K562 (cell line): Measurements from ENCODE around the gene RHOF. TPM values are rescaled to one million over a fixed set of nuclear protein-coding genes. Genes with fewer than 3 reads are reported as not detected.

Experiments
- CSDE1 ChIP-seq, 2 experiments: fragments of 450-650 bp; IDR thresholded peaks; 2 replicates each; pipeline ENCODE4 v1.6.1; 2016; ENCODE audit warnings: mild to moderate bottlenecking in 1 of 2
- ETV6 ChIP-seq, 3 experiments: fragments of 150-350 bp in 1 of 3; sonication (generic) in 1 of 3; formaldehyde crosslinking in 1 of 3; IDR thresholded peaks; 2 replicates each; pipeline versions ENCODE4 v1.6.1 to v1.8.0; 2014 to 2022; ENCODE audit warnings: borderline replicate concordance in 2 of 3, low read depth in 2 of 3, antibody characterized with exemption in 1 of 3, low read length in 1 of 3, mild to moderate bottlenecking in 1 of 3, missing genetic modification reagents in 1 of 3
- GABPA ChIP-seq: fragments of 200-800 bp; sonication (Bioruptor generic); conservative IDR thresholded peaks from 2 replicates; pipeline ENCODE4 v1.6.1; 2016; ENCODE audit warnings: low read depth, missing genetic modification characterization, missing compliant biosample characterization
- GABPB1 ChIP-seq: sonication (generic); formaldehyde crosslinking; IDR thresholded peaks from 2 replicates; pipeline ENCODE4 v1.8.0; 2022; ENCODE audit warnings: mild to moderate bottlenecking, missing genetic modification reagents
- MECOM ChIP-seq: fragments of 250-450 bp; sonication (Bioruptor Pico); IDR thresholded peaks from 2 replicates; pipeline ENCODE4 v1.8.0; 2022; ENCODE audit warnings: inconsistent platforms
- MEF2A ChIP-seq: IDR thresholded peaks from 2 replicates; pipeline ENCODE4 v1.6.1; 2011; ENCODE audit warnings: low read depth, mild to moderate bottlenecking, low read length, moderate library complexity; ENCODE audit not compliant: control insufficient read depth
- MTA1 ChIP-seq: fragments of 450-650 bp; IDR thresholded peaks from 2 replicates; pipeline ENCODE4 v1.6.1; 2017; ENCODE audit warnings: borderline replicate concordance
- NBN ChIP-seq: fragments of 450-650 bp; IDR thresholded peaks from 2 replicates; pipeline ENCODE4 v1.6.1; 2016; ENCODE audit warnings: low read depth, mild to moderate bottlenecking
- NFRKB ChIP-seq: fragments of 450-650 bp; IDR thresholded peaks from 2 replicates; pipeline ENCODE4 v1.6.1; 2016; ENCODE audit warnings: low read depth
- PCBP1 ChIP-seq: fragments of 200-400 bp; formaldehyde crosslinking; IDR thresholded peaks from 2 replicates; pipeline ENCODE4 v1.6.1; 2018; ENCODE audit warnings: mild to moderate bottlenecking, low read depth, low read length; ENCODE audit not compliant: poor library complexity, severe bottlenecking
- RBM17 ChIP-seq: fragments of 200-400 bp; formaldehyde crosslinking; IDR thresholded peaks from 2 replicates; pipeline ENCODE4 v1.6.1; 2017; ENCODE audit warnings: low read depth, mild to moderate bottlenecking, low read length, borderline replicate concordance
- RFX7 ChIP-seq: fragments of 250-450 bp; sonication (Bioruptor Pico); IDR thresholded peaks from 2 replicates; pipeline ENCODE4 v1.5.1; 2021; ENCODE audit warnings: mild to moderate bottlenecking
- RUNX1 ChIP-seq: sonication (generic); IDR thresholded peaks from 2 replicates; pipeline ENCODE4 v1.6.1; 2016; ENCODE audit warnings: antibody characterized with exemption, low read depth
- SAP30 ChIP-seq: fragments of 200-600 bp; sonication (generic); IDR thresholded peaks from 2 replicates; pipeline ENCODE4 v1.6.1; 2012; ENCODE audit warnings: borderline replicate concordance, low read depth, mild to moderate bottlenecking, moderate library complexity, low read length, control low read depth, inconsistent platforms; ENCODE audit not compliant: insufficient read depth, poor library complexity, severe bottlenecking
- SRSF1 ChIP-seq: fragments of 200-400 bp; formaldehyde crosslinking; IDR thresholded peaks from 2 replicates; pipeline ENCODE4 v1.6.1; 2017; ENCODE audit warnings: mild to moderate bottlenecking, low read depth, low read length, moderate library complexity
- SRSF9 ChIP-seq: fragments of 200-400 bp; formaldehyde crosslinking; IDR thresholded peaks from 2 replicates; pipeline ENCODE4 v1.6.1; 2017; ENCODE audit warnings: low read depth, low read length, borderline replicate concordance
- TCF3 ChIP-seq: sonication (generic); formaldehyde crosslinking; IDR thresholded peaks from 2 replicates; pipeline ENCODE4 v1.4.0; 2020; ENCODE audit warnings: mild to moderate bottlenecking, missing genetic modification reagents
- TOE1 ChIP-seq, 2 experiments: fragments of 450-650 bp in 1 of 2; sonication (generic) in 1 of 2; formaldehyde crosslinking in 1 of 2; IDR thresholded peaks; 2 replicates each; pipeline versions ENCODE4 v1.7.1 to v1.8.0; 2016 to 2022; ENCODE audit warnings: borderline replicate concordance in 2 of 2, mild to moderate bottlenecking in 2 of 2, antibody characterized with exemption in 1 of 2, inconsistent platforms in 1 of 2, low read depth in 1 of 2, missing genetic modification reagents in 1 of 2, moderate library complexity in 1 of 2
- ZNF3 ChIP-seq: fragments of 250-450 bp; sonication (Bioruptor Pico); IDR thresholded peaks from 2 replicates; pipeline ENCODE4 v1.5.0; 2021; ENCODE audit warnings: mild to moderate bottlenecking, moderate library complexity
- polyA plus RNA-seq, 8 experiments: library from polyadenylated mRNA; depleted of rRNA in 4 of 8; stranded (reverse) in 5 of 8; unstranded in 3 of 8; fragments of >200 nt; fragmentation: Nextera tagmentation in 2 of 8; fragmentation: Illumina TruSeq in 1 of 8; extraction: Ambion mirVana in 2 of 8; extraction: Trizol in 1 of 8; gene quantifications; 2 replicates each; pipeline versions ENCODE4 v1.2.1 to v1.2.3, GENCODE V29; 2011 to 2014; ENCODE audit warnings: inconsistent platforms in 1 of 8, missing spikeins in 1 of 8
- total RNA-seq, 7 experiments: library from RNA; depleted of rRNA in 6 of 7; stranded (reverse); fragments of >200 nt in 6 of 7; fragmentation: Illumina TruSeq in 2 of 7; extraction: Trizol in 2 of 7; gene quantifications; 2 replicates each; pipeline versions ENCODE4 v1.2.1 to v1.2.3, GENCODE V29; 2011 to 2021; ENCODE audit warnings: low replicate concordance in 1 of 7
- TF ChIP-seq, protein P1 (sequence below): IDR thresholded peaks from 3 replicates; pipeline ENCODE4 v1.6.1; 2011; ENCODE audit warnings: borderline replicate concordance, mild to moderate bottlenecking; ENCODE audit not compliant: insufficient read length, insufficient read depth
- TF ChIP-seq, protein P2 (sequence below): sonication (generic); formaldehyde crosslinking; IDR thresholded peaks from 2 replicates; pipeline ENCODE4 v1.8.1; 2023; ENCODE audit warnings: missing genetic modification reagents, mild to moderate bottlenecking, borderline replicate concordance

RHOF gene
- total and polyA plus RNA-seq, 9 of the 15 experiments (the other 6 are each of a cell fraction or from before 2014, with no cell fraction given): 0.13 to 10.1 (median 4.0) TPM

DNA sequence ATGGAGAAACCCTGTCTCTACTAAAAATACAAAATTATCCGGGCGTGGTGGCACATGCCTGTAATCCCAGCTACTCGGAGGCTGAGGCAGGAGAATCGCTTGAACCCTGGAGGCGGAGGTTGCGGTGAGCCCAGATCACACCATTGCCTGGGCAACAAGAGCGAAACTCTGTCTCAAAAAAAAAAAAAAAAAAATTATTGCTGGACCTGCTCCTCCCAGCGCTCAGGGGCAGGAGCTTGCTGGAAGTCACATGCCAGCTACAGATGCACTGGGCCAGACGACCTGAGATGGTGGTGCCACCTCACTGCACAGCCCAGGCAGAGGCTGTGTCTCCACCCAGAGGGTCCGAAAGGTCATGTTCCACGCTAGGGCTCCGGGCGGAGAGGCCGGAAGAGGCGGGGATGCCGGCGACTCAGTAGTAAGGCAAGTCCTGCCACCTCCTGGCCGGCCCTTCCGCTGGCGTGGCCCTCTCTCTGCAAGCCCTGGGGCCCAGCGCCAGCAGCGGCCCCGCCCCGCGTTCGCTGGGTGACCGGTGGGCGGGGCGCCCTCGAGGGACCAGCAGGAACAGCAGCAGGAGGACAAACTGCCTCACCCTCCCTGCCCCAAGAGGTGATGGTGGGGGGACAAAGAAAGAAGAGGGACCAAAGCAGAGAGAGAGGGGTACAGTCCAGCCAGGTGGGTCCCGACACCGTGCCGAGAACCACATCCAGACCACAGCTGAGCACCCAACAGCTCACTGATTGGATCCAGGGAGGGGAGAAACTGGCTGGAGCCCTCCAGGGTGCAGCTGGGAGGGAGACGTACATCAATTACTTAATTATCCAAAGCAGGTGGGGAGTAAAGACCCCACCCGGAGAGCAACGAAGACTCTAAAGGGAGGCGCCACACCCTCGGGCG is 3.6 kb upstream of the RHOF start (continued):
- TF ChIP-seq GABPB1 (peak; percentile 91), SRSF9 (no peak), SAP30 (no peak), ETV6 (IDR thresholded peaks at IDR 0.05; ENCODE audit: borderline replicate concordance in 1 of 2, low read depth in 2 of 2, low read length in 1 of 2) (no peak), ETV6 (CRISPR knock-in tag; IDR thresholded peaks at IDR 0.05; ENCODE audit: borderline replicate concordance) (no peak), MTA1 (no peak), RBM17 (no peak), GABPA (no peak), MEF2A (no peak), MECOM (CRISPR knock-in tag) (no peak), RUNX1 (no peak), NBN (no peak; the same call in 1 of the 2 replicates), PCBP1 (no peak), RFX7 (CRISPR knock-in tag) (no peak), TCF3 (CRISPR knock-in tag) (peak; percentile 29), TOE1 (IDR thresholded peaks at IDR 0.05; ENCODE audit: borderline replicate concordance) (peak; percentile 68; the same call in 1 of the 2 replicates), TOE1 (CRISPR knock-in tag; IDR thresholded peaks at IDR 0.05; ENCODE audit: borderline replicate concordance, low read depth) (no peak), ZNF3 (CRISPR knock-in tag) (no peak), SRSF1 (no peak), CSDE1 (IDR thresholded peaks at IDR 0.05) (no peak), NFRKB (0 out of 2 replicates have a peak, but pooled peaks have one; percentile 30)
- TF ChIP-seq, protein P1, sequence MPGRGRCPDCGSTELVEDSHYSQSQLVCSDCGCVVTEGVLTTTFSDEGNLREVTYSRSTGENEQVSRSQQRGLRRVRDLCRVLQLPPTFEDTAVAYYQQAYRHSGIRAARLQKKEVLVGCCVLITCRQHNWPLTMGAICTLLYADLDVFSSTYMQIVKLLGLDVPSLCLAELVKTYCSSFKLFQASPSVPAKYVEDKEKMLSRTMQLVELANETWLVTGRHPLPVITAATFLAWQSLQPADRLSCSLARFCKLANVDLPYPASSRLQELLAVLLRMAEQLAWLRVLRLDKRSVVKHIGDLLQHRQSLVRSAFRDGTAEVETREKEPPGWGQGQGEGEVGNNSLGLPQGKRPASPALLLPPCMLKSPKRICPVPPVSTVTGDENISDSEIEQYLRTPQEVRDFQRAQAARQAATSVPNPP: no peak
- TF ChIP-seq, protein P2, sequence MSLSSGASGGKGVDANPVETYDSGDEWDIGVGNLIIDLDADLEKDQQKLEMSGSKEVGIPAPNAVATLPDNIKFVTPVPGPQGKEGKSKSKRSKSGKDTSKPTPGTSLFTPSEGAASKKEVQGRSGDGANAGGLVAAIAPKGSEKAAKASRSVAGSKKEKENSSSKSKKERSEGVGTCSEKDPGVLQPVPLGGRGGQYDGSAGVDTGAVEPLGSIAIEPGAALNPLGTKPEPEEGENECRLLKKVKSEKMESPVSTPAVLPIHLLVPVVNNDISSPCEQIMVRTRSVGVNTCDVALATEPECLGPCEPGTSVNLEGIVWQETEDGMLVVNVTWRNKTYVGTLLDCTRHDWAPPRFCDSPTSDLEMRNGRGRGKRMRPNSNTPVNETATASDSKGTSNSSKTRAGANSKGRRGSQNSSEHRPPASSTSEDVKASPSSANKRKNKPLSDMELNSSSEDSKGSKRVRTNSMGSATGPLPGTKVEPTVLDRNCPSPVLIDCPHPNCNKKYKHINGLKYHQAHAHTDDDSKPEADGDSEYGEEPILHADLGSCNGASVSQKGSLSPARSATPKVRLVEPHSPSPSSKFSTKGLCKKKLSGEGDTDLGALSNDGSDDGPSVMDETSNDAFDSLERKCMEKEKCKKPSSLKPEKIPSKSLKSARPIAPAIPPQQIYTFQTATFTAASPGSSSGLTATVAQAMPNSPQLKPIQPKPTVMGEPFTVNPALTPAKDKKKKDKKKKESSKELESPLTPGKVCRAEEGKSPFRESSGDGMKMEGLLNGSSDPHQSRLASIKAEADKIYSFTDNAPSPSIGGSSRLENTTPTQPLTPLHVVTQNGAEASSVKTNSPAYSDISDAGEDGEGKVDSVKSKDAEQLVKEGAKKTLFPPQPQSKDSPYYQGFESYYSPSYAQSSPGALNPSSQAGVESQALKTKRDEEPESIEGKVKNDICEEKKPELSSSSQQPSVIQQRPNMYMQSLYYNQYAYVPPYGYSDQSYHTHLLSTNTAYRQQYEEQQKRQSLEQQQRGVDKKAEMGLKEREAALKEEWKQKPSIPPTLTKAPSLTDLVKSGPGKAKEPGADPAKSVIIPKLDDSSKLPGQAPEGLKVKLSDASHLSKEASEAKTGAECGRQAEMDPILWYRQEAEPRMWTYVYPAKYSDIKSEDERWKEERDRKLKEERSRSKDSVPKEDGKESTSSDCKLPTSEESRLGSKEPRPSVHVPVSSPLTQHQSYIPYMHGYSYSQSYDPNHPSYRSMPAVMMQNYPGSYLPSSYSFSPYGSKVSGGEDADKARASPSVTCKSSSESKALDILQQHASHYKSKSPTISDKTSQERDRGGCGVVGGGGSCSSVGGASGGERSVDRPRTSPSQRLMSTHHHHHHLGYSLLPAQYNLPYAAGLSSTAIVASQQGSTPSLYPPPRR (CRISPR knock-in tag): no peak
